Effector CD8-positive, alpha-beta T cell (primary cell): Measurements from ENCODE around the gene SECISBP2.
A peak's percentile ranks its signal among the peaks of the same experiment; 100 is the strongest.
"Not testable (repeated sequence)": the region's sequence is repeated elsewhere in the genome, so short reads cannot be mapped to it uniquely, and the experiment has no call there.

Experiments
- DNase-seq: peaks from one replicate; lab custom pipeline; 2025; lab: John Stamatoyannopoulos, UW

SECISBP2 gene

DNA sequence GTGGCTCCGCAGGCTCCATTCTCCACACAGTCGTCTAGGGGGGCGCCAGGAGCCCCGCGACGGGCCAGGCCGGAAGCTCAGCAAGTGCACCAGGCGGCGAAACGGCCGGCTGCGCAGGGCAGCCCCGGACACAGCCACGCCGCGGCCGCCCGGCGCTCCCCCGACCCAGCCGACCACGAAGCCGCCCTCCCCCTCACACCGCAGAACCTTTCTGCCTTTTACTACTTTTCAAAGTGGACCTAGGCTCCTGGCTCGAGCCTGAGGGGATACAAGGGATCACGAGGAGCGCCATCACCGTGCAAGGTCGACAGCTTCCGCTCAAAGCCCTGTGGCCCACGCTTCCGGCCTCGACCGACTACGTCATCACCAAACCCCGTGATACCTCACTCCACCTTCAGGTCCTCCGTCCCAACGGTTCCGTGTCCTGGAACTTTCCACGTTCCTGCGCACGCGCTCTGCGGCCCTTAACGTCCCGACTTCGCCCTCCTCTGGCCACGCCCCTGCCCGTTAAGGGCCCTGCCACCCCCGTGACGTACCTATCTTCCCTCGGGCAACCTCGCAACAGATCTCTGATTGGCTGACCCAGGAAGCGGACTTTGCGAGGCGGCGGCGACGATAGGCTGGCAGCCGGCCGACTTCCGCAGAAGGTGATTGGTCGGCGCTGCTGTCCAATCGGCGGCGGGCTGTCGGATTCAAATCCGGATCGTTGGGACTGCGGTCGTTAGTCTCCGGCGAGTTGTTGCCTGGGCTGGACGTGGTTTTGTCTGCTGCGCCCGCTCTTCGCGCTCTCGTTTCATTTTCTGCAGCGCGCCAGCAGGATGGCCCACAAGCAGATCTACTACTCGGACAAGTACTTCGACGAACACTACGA lies 7.6 kb upstream of the SECISBP2 start, which contains the start of gene CKS2:
Gene CKS2, plus strand, starts transcription at position 721 of the 871 bp plus-strand sequence. Its CDS starts 98 bp downstream, at position 819.
- peak; percentile 99 for DNase-seq

DNA sequence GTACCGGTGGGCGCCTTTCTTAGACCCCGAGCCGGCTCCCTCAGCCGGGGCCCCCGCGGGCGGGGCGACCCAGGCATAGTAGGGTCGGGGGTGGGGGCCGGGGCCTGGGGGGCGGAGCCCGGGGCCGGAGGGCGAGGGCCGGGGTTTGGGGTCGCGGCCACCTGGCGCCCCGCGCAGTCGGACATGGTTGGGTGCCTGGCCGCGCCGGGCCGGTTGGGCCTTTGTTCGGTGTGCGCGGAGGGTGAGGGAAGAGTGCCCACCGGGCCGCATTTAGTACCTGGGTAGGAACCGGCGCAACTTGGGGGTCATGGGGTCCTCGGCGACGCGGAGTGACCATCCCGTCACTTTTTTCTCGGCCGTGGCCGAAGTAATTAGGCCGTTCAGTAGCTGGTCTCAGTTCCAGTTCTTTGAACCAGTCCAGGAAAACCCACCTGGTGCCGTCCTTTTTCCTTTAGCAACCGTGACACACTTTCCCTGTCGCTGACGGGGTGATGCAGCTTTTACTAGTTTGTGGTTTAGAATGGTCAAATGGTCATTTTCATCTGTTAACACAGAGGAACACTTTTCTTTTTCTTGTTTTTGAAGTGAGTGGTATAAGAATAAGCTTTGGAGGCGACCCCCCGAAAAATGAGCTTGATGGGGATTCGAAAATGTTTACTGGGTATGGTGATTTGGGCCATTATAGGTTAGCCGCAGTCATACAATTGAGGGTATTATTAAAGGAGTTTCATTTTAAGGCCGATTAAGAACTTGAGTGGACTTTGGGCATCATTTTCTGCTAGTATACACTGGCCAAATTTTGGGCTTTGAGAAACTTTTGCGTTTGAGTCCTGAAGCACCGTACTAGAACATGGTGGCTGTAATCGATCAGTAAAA lies 6.7 kb upstream of the SECISBP2 start:
- no peak for DNase-seq

DNA sequence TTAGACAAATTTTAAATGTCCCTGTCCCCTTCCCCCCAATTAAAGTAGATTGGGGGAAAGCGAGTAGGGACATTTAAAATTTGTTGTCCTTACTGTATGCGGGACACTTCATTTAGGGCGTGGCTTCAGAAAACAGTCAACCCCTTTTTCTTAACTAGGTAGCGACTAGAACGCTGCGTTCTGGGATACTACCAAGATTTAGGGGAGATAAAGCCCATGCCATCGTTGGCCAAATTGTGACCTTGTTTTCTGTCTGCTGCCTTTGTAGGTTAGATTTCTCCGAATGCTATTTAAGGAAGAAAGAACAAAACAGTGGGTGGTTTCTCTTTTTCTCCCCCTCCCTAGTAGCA lies 6.1 kb upstream of the SECISBP2 start:
- no peak for DNase-seq

DNA sequence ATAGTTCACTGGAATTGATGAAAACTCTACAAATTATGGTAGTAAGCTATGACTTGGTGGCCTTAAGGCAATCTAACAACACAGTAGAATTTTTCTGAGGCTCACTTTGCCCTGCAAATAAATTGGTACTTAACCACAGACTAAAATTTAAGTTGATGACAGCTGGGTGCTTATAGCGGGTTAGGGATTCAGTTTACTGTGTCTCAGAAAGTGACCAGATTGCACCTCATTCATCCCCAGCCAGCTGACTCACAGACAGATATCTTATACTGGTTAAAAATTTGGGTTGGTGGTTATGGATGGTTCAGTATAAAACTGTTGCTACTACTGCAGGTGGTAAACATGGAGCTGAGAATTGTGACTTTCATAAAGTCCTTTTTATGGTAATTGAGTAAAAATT lies 4.5 kb upstream of the SECISBP2 start:
- no peak for DNase-seq

DNA sequence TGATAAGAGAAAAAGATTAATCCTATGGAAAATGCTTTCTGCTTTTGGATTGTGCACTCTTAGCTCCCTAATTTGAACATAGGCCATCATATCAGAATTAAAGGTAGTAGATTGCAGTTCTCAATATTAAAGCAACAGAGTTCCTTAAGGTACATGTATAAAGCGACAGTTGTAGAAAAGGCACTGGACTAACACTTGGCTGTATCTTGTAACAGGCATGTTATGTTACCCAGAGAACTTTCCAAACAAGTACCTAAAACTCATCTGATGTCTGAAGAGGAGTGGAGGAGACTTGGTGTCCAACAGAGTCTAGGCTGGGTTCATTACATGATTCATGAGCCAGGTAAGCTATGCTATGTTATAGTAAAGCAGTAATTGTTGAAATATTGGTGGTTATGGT lies 3.3 kb upstream of the SECISBP2 start:
- DNase-seq = no peak

DNA sequence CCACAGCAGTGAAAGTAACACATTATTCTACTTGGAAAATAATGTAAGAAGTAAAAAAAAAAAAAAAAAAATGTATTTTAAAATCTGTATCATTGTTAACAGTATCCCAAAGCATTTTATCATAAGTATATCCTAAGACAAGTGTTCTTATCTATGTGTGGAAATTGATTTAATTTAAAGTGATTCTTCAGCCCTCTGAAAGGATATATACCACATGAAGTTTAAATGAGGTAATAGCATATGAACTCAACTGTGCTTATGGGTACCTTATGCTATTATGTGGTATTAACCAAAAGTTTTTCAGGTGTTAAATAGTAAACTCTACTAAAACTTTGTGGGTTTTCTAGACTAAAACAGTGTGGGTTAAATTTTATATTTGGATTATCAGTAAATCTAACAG lies 2.8 kb upstream of the SECISBP2 start:
- DNase-seq = no peak

DNA sequence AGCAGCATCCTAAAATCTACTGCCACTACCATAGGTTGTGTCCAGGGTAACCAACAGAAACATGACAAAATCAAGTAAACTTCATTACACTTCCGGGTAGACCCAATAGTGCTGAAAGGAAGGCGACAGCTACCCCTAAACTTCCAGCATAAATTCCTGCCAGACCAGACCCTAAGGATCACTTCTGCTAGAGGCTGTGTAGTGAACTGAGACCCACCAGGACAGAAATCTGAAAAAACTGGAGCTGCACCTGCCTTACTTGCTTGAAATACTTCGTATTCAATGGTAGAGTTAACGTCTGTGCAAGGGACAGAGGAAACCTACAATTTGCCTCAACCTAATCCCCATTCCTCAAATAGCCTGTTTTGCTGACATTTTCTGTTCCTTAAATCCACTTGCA lies 1.0 kb upstream of the SECISBP2 start:
- no peak for DNase-seq

DNA sequence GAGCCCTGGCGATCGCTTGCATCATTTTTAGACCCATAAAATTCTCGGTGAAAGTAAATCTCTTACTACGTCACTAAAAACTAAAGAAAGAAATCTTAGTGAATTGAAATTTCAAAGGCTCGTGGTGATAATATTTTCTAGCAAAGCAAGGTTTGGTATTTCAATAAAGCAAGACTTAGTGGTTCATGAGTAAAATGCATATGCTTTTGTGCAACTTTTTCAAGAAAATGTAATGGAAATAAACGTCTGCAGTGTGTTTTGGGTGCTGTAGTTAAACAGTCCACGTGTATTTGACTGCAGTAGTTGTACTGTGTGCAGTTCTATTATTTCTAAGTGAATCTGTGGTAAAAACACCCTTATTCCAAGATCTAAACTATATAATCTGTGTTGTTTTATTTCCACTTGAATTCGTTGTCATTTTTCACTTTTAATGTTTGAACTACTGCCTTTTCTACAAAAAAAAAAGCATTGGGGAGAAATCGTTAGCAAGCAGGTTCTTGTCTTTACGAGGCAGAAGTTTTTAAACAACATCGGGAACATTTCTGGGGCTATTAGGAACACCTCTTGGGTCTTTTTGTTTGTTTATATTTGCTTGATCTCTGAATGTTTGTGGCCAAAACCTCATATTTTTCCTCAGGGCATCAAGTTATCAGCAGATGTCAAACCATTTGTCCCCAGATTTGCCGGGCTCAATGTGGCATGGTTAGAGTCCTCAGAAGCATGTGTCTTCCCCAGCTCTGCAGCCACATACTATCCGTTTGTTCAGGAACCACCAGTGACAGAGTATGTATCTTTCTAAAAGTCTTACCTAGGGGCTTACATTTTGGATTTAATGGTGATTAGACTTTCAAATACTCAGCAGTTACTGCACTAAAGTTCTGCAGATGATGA lies 960 bp downstream of the SECISBP2 start:
- DNase-seq = no peak

DNA sequence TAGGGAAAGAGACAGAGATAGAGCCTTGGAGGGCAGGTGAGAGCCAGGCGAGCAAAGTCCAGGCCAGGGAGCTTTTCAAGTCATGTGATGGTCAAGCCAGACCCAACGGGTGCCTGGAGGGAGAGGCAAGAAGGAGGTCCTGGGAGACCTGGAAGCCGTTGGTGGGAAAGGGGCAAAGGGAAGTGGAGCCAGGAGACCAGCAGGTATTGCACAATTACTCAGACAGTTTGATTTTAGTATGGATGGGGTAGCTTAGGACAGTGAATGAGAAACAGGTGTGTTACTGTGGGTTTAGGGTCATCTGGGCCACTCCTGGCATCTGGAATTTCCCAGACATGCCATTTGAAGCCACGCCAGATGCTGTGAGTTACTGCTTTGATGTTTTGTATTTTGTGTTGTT lies 5.1 kb downstream of the SECISBP2 start:
- no peak for DNase-seq

DNA sequence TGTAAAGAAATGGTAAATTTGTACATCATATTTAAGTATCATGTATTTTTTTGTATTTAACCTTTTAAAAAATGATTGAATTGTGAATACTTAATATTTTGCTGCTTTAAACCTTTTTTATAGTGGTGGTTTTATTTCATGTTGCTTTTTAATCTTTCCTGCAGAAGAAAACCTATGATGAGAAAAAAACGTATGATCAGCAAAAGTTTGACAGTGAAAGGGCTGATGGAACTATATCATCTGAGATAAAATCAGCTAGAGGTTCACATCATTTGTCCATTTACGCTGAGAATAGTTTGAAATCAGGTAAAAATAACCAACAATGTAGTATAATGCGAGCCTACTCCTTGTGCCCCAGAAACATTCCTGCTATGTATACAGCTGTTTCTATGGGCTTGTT lies 7.4 kb downstream of the SECISBP2 start:
- DNase-seq = no peak

DNA sequence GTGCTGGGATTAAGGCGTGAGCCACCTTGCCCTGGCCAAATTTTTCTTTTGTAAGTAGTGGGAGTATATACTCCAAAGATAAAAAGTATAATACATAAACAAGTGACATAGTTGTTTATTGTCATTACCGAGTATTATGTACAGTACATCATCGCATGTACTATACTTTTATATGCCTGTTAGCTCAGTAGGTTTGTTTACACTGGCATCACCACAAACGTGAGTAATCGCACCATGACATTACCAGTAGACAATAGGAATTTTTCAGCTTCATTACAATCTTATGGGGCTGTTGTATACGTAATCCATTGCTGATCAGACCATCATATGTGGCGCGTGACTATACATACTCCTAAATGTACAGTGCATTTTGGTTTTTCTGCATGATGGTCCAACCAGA lies 9.8 kb downstream of the SECISBP2 start:
- DNase-seq = no peak

DNA sequence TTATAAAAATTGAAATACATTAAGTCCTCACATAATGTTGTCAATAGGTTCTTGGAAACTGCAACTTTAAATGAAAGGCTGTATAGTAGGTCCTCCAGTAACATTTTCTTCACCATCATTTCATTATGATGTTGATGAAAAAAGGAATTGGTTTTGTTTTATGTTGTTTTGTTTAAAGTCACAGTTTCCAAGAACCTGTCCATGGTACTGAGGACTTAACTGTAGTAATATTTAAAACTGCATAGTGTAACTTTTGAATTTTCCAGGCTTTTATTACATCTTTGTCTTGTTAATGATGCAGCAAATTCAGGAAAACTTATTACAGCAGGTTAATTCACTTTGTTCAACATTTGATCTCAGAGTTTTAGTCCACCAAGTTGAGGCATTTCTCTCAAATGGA lies 11.6 kb downstream of the SECISBP2 start:
- DNase-seq = no peak

DNA sequence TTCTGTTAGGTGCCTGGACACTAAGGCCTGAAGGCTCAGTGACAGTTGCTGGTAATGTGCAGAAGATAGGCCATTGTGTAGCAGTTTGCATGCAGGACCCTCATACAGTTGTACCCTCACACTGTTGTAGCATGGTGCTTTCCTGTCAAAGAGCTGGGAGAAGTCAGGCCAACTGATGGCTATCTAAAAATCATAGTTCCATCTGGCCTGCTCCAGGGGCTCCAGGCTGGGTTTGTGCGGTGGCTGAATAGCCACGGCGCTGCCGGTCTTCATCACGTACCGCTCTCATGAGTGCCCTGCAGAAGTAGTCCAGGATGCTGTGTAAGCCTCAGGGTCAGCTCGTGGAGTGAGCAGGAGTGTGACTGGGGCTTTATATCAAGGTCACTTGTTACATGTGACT lies 12.2 kb downstream of the SECISBP2 start:
- no peak for DNase-seq

DNA sequence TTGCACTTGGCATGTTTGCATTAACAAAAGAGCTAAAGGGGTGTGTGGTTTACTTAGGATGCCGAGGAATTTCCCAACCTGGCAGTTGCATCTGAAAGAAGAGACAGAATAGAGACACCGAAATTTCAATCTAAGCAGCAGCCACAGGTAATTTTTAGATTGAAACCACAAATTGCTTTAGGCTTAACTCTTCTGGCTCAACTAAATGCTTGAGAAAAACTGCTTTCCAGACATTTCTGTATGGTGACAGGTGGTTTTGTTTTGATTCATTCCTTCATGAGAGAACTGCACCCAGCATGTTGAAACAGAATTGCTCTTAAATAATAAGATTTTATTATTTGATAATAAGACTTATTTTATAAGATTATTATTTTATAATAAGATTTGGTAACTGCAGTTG lies 21.5 kb downstream of the SECISBP2 start:
- DNase-seq = no peak

DNA sequence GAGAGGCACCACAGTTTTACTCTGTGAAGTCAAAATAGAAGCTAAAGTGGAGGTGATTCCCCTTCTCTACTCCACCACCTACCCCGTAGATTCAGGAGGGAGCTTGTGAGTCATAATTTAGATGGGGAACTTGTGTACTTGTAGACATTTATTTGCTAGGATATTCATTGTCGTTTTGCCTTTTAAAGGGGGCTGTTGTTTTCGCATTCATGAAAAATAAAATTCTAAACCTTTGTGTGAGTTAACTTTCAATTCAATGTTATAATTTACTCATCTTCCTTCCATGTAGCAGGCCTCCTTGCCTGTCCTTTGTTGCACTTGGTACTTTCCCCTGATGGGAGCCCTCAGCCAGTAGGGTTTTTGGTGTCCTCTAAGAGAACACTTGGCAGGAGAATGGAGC lies 22.0 kb downstream of the SECISBP2 start:
- DNase-seq = no peak

DNA sequence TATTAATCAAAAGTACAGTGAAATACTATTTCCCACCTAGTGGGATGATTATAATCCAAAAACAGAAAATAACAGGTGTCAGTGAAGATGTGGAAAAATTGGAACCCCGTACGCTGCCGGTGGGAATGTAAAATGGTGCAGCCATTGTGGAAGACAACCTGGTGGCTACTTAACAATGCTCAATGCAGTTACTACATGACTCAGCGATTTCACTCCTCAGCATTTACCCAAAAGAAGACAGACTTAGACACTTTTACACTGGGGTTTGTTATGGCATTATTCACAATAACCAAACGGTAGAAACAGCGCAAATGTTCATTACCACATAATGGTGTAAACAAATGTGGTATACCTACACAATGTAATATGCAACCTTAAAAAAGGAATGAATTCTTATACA lies 23.9 kb downstream of the SECISBP2 start:
- no peak for DNase-seq

DNA sequence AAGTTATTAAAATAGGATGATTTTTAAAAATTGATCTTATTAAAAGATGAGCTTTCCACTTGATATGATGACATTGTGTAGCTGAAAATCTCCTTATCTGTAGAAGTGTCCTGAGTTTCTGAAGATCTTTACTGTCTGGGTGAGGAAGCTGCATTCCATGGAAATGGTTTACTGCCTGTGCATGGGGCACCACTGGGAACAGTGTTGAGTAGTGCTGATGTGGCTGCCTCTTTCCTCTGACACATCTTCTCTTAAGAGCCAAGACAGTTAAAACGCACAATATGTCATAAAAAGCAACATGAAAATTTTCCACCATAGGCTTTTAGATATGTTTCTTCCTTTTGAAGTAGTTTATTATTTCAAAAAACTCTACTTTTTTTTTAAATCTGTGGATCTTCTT lies 24.6 kb downstream of the SECISBP2 start:
- DNase-seq = no peak

DNA sequence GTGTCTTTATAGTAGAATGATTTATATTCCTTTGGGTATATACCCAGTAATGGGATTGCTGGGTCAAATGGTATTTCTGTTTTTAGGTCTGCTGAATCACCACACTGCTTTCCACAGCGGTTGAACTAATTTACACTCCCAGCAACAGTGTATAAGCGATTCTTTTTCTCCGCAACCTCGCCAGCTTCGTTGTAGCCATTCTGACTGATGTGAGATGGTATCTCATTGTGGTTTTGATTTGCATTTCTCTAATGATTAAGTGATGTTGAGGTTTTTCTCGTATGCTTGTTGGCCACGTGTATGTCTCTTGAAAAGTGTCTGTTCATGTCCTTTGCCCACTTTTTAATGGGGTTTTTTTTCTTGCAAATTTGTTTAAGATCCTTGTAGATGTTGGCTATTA lies 25.5 kb downstream of the SECISBP2 start:
- DNase-seq = not testable (repeated sequence)

DNA sequence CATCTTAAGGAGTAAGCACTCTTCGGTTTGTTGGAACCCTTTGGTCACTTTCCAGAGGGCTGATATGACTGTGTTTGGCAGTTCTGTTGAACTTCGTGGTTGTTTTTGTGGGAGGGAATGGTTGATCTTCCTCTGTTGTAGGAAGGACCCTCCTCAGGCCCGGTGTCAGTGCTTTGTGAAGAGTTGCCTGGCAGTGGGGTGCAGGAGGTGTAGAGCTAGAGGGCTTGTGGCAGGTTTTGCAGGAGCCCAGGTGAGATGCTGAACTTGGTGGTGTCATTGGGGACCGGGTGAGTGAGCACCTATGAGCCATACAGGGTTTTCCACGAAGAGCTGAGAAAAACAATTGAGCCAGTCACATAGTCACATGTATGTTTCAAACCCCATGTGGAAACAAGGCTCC lies 27.2 kb downstream of the SECISBP2 start:
- DNase-seq = no peak

DNA sequence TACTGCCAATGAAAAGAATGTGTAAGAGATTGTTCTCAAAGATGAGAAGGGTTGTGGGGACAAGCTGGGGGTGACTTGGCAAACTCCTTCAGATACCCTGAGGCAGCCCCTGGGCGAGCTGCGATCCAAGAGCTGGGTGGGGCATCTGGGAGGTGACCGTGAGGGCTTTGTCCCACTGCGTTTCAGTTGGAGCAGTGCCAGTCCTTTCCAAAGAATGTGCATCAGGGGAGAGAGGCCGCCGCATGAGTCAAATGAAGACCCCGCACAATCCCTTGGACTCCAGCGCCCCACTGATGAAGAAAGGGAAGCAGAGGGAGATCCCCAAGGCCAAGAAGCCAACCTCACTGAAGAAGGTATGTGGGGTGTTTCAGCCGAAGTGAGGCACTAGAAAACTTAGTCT lies 28.4 kb downstream of the SECISBP2 start:
- DNase-seq = no peak

DNA sequence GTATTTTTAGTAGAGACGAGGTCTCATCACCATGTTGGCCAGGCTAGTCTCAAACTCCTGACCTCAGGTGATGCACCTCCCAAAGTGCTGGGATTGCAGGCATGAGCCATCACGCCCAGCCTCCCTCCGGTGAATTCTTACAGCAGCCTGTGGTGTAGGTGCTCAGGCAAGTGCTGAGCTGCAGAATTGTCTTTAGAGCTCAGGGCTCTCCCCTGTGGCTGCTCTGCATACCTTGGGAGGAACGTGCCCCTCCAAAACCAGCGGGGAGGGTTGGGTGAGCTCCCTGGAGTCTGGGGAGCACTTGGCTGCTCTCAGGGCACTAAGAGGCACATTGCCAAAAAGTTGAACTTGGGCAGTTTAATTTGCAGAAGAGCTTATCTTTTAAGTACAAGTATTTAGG lies 29.4 kb downstream of the SECISBP2 start:
- no peak for DNase-seq

DNA sequence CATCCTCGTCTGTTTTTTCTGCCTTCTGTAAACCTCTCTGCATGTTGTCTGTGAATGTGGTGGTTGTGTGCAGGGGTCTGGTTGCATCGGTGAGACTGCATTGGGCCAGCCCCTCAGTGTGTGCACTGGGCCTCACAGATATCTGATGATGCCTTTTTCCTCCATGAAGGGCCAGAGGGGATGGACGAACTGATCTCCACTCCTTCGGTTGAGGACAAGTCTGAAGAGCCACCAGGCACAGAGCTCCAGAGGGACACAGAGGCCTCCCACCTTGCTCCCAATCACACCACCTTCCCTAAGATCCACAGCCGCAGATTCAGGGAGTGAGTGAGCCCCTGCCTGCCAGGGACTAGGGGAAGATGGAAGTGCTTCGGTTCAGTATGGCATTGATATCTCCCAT lies 31.3 kb downstream of the SECISBP2 start:
- DNase-seq = no peak
